ENCODE measurements around the gene TMEM164.

The TMEM164 gene

DNA sequence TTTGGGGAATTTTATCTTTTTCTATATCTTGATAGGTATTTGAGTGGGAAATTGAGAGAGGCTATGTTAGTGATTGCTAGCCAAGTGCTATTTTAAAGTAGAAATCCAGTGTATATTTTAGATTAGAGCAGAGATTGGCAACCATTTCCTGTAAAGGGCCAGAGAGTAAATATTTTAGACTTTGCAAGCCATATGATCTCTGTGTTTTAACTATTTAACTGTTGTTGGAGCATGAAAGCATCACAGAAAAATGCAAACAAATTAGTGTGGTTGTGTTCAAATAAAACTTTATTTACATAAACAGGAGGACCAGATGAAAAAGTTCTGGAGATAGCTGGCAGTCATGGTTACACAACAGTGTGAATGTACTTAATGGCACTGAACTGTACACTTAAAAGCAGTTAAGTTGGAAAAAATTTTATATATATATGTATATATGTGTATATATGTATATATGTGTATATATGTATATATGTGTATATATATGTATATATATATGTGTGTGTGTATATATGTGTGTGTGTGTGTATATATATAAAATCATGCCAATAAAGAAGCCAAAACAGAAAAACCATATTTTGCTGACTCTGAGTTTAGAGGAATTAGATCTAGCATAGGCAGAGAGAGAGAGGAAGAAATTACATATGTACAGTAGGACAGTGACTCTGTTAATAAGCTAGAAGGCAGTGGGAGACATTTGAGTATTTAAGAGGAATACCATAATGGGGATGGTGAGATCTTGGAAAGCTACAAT, 83.4 kb downstream of the TMEM164 start:
- no peak for DNase-seq

DNA sequence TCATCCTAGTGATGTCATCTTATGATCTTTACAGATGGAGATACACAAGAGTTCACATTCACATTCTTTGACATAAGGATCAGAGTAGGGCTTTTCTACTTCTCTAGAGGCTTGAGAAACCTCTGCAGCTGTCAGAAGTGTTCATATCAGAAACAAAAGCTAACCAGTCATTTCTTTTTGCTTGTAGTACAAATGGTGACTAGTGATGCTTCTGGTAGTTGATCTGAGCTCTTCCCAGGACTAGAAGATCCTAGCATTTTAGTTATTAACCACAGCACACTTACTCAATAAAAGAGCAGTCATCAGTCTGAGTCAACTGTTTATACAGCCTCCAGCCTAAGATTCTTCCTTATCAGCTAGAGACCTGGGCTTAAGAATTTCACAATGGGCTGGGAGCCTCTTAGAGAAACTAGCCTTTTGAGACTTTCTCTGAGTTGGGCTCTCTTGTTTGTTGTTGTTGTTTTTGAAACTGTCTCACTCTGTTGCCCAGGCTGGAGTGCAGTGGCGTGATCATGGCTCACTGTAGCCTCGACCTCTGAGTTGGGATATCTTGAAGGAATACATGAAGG, 84.1 kb downstream of the TMEM164 start:
- no peak for DNase-seq

GRCh38 chrX:110087485-110088356, 84.8 kb downstream of the TMEM164 start:
- DNase-seq = no peak

GRCh38 chrX:110089656-110090403, 86.9 kb downstream of the TMEM164 start:
- no peak for DNase-seq

DNA sequence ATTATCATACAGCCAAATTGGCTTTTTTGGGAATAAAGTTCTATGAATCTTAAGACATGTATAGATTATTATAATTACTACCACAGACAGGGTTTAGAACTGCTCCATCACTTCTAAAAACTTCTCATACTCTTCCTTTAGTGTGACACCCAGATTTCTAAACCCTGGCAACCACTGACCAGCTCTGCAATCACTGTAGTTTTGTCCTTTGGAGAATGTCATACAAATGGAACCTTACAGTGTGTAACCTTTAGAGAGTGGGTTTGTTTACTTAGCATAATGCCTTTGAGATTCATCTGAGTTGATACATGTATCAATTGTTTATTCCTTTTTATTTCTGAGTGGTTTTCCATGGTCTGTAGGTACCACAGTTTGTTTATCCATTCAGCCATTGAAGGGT, 95.0 kb downstream of the TMEM164 start:
- DNase-seq = no peak

- DNase-seq = no peak
Measured at GRCh38 chrX:110103344-110103743, 100.4 kb downstream of the TMEM164 start.

GRCh38 chrX:110104078-110104477, 101.2 kb downstream of the TMEM164 start:
- no peak for DNase-seq

DNA sequence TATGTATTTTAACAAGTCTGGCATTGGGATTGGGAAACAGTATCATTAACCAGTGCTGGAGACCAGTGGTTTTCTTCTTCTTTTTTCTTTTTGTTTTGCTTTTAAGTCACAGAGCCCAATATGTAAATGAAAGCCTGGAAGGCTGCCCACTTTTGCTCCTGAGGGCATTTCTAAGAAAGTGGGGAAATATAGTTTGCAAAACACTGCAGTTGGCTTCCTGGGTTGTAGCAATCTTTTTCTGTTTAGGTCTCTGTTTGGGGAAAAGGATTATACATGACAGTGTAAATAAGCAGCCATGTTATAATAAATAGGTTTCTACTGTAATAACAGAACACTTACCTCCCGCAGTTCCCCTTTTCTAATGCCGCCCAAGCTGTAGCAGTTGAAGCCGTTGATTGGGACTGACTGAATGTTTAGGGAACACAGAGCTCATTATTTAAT, 105.5 kb downstream of the TMEM164 start:
- DNase-seq = no peak

- DNase-seq = no peak
Measured at GRCh38 chrX:110114260-110114776, 111.4 kb downstream of the TMEM164 start.

- DNase-seq = no peak
Measured at GRCh38 chrX:110116066-110116980, 113.4 kb downstream of the TMEM164 start.

GRCh38 chrX:110118530-110118929, 115.6 kb downstream of the TMEM164 start:
- no peak for DNase-seq

DNA sequence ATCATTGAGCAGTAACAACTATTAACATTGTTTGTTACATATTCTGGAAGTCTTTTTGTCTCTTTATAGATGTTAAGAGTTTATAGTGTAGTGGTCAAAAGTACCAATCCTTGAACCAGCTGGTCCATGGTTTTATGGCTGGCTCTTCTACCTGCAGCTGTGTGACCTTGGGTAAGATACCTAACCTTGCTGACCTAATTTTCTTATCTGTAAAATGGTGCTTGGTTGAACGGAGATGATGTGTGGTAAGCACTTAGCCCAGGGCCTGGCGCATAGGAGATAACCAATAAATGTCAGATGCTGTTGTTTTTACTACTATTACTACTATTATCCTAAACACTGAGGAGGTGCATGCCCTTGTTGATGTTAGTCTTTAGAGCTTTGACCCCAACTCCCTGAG, 116.6 kb downstream of the TMEM164 start:
- DNase-seq = no peak

DNA sequence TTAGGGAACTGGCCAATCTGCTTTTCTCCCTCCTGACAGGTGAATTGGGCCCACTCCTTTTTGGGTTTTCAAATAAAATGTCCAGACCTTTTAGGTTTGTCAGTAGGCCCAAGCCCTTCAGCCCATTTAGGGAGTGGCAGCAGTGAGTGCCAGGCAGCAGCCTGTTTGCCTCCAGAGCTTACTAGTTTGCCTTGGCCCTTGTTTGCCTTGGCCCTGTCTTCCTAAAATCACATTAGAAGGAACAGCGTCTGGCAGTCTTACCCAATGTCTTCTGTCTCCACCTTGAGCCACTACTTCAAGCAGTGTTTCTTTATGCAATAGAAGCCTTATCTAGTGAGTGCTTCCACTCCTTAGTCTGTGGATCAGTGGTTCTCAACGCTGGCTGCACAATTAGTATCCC, 117.1 kb downstream of the TMEM164 start:
- DNase-seq = no peak

GRCh38 chrX:110123331-110123782, 120.4 kb downstream of the TMEM164 start:
- DNase-seq = no peak

GRCh38 chrX:110125446-110126162, 122.7 kb downstream of the TMEM164 start:
- no peak for DNase-seq

DNA sequence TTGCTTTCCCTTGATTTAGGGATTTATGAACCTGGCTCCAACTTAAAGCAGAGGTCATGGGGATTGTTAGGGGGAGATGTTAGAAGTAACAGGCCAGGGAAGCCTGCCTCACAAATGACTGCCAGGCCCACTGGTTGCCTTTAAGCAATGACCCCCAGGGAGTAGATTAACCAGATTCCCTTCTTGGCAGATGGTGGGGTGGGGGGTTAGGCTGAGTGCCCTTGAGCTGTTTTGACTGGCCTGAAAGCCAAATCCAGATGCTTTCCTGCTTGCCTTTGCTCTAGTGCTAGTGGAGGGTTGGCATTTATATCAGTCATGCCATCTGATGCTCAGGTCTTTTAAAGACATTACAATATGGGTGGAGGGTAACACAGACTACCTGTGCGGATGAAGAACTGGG, 128.1 kb downstream of the TMEM164 start:
- DNase-seq = no peak

DNA sequence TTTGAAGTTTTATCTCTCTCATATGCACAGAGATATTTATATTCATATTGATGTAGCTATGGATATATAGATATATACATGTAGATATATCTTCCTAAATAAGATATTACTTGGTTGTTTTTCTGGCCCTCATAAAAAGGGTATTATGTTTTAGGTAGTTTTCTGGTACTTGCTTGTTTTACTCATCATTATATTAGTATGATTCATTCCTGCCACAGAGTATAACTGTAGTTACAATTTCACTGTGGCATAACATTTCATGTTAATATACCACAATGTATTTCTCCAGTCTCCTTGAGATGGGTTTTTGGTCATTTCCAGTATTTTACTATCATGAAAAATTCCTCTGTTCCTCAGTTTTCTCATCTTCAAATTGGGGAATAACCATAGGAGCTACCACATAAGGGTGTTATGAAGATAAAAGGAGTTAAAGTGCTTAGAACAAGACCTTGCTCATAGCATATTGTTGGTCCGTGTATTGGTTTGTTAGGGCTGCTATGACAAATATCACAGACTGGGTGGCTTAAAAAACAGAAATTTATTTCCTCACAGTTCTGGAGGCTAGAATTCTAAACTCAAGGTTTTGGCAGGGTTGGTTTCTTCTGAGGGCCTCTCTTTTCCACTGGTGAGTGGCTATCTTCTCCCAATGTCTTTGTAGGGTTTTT, 129.7 kb downstream of the TMEM164 start:
- no peak for DNase-seq

DNA sequence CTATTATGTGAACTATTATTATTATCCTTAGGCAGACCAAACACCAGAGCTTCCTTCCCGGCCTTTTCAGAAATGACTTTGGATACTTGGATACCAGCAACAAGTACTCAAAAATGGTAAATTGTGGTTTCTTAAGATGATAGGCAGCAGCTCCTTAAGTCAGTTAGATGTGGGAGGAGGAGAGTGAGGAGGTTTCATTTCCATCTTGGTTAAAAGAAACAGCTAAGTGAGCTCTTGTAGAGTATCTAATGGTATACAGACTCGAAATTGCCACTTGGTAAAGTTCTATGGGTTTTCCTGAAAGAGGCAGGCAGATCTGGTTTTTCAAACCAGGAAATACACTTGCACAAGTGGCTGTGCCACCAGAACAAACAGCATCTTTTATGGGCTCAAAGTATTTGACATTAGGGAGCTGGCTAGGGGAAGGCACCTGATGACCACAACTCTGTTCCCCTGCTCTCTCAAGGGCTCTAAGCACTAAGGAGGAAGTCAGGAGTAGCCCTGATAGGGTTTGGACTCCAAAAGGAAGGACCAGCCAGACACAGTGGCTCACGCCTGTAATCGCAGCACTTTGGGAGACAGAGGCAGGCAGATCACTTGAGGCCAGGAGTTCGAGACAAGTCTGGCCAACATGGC, 130.9 kb downstream of the TMEM164 start:
- DNase-seq = no peak

GRCh38 chrX:110135618-110136017, 132.7 kb downstream of the TMEM164 start:
- no peak for DNase-seq

GRCh38 chrX:110136136-110136535, 133.2 kb downstream of the TMEM164 start:
- DNase-seq = no peak

Measured in NCI-H1436 treated with DMSO at 0.1 percent for 48 hours (cell line).